Omental fat pad (tissue), 4 donors: Measurements from ENCODE around the gene DIP2C. TPM values are rescaled to one million over a fixed set of nuclear protein-coding genes. Genes with fewer than 3 reads are reported as not detected.

ENCODE experiments used
- ATAC-seq: fragments of 150-250 bp; one replicate; pipeline ENCODE4 v1.9.1; 2016; ENCODE audit warnings: mild to moderate bottlenecking, moderate library complexity; ENCODE audit not compliant: low FRiP score
- DNase-seq: peaks from one replicate; pipeline ENCODE4 v3.0.0-alpha.2; 2019; ENCODE audit warnings: low spot score
- CTCF ChIP-seq, 3 donors: fragments of 450-650 bp; IDR thresholded peaks; one replicate each; pipeline ENCODE4 v1.5.1; 2016 to 2017; ENCODE audit warnings: antibody characterized with exemption in 3 of 3, mild to moderate bottlenecking in 3 of 3, moderate library complexity in 2 of 3
- total RNA-seq, 4 donors: library from RNA; depleted of rRNA; stranded (reverse); fragments of >200 nt; gene quantifications; one replicate each; pipeline ENCODE4 v1.1.0, GENCODE V29; 2016

DIP2C gene
- total RNA-seq, 4 donors from 2014 or later: 19.7 to 56.5 (median 31.1) TPM

GRCh38 chr10:593901-594457 is 95.5 kb downstream of the DIP2C start:
- ATAC-seq: peak; percentile 89
- no peak for TF ChIP-seq CTCF (IDR thresholded peaks at IDR 0.05)
- peak; percentile 55 for DNase-seq

GRCh38 chr10:593421-593820 is 96.0 kb downstream of the DIP2C start:
- ATAC-seq: peak; percentile 25

DNA sequence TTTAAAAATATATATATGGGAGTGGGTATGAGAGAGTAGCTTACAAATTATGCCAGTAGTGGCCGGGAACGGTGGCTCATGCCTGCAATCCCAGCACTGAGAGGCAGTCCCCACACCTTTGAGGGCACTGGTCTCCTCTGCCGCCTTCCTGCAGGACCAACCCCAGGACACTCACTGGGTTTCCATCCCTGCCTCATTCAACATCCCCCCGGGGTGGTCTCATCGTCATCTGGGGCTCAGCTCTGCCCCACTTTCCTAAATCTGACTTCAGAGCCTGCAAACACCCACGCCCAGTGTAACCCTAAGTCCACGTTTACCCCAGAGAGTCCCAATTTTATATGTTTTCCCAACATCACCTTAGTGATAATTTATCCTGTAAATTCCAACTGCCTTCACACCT is 96.5 kb downstream of the DIP2C start:
- ATAC-seq: no peak
- DNase-seq: no peak
- no peak for TF ChIP-seq CTCF (IDR thresholded peaks at IDR 0.05)

More at GRCh38 chr10:593421-593820, 96.0 kb downstream of the DIP2C start:
- DNase-seq: no peak
- no peak for TF ChIP-seq CTCF (IDR thresholded peaks at IDR 0.05)

GRCh38 chr10:591646-592045 is 97.8 kb downstream of the DIP2C start:
- ATAC-seq (no peak), DNase-seq (no peak)
- TF ChIP-seq CTCF (IDR thresholded peaks at IDR 0.05): no peak

DNA sequence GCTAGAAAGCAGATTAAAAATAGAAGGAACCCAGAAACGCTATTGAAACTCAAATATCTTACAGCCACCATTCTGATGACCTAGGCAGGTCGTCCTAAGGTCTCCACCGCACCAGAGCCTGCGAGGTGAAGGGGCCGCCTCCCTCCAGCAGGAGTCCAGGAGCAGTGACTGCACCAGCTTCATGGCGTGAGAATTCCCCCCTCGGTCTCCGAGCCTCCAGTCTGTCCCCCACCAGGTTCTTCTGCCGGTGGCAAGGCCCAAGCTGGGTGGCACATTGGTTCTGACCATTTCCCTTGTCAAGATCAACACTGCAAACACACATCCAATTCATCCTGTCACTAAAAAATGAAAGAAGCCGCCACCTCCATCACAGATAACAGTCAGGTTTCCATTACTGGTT is 98.7 kb downstream of the DIP2C start:
- no peak for DNase-seq
- ATAC-seq: no peak
- TF ChIP-seq CTCF (IDR thresholded peaks at IDR 0.05): no peak

GRCh38 chr10:589961-590680 is 99.3 kb downstream of the DIP2C start:
- no peak for ATAC-seq
- no peak for DNase-seq
- TF ChIP-seq CTCF (IDR thresholded peaks at IDR 0.05): no peak
